ENCODE measurements around the gene ERGIC1.

The ERGIC1 gene

GRCh38 chr5:172825610-172826204 is 8.3 kb upstream of the ERGIC1 start:
- intact Hi-C loops (cut with DNase I): no loop called here
- DNase-seq: no peak

GRCh38 chr5:172827841-172828240 is 6.2 kb upstream of the ERGIC1 start:
- intact Hi-C loops (cut with DNase I): no loop called here

GRCh38 chr5:172828911-172829431 is 5.1 kb upstream of the ERGIC1 start:
- no peak for DNase-seq
- intact Hi-C loops (cut with DNase I): no loop called here

More at GRCh38 chr5:172827841-172828240, 6.2 kb upstream of the ERGIC1 start:
- no peak for DNase-seq

GRCh38 chr5:172830275-172830799 is 3.7 kb upstream of the ERGIC1 start:
- no peak for DNase-seq
- intact Hi-C loops (cut with DNase I): loop anchor here (5.0 kb wide), 1 partner anchor 58 kb away; the partner anchor contains the start of gene DUSP1

GRCh38 chr5:172830876-172831662 is 3.0 kb upstream of the ERGIC1 start:
- intact Hi-C loops (cut with DNase I): loop anchor here (5.0 kb wide), 1 partner anchor 59 kb away; the partner anchor contains the start of gene DUSP1
- DNase-seq: no peak

- intact Hi-C loops (cut with DNase I): loop anchor here (5.0 kb wide), 1 partner anchor 60 kb away; the partner anchor contains the start of gene DUSP1
- DNase-seq: no peak
Observed at GRCh38 chr5:172832383-172833315, 1.4 kb upstream of the ERGIC1 start.

- intact Hi-C loops (cut with DNase I): loop anchor here (5.0 kb wide), 1 partner anchor 61 kb away; the partner anchor contains the start of gene DUSP1
- no peak for DNase-seq
Observed at GRCh38 chr5:172833372-172833685, 722 bp upstream of the ERGIC1 start.

GRCh38 chr5:172834415-172835289 is 601 bp downstream of the ERGIC1 start:
- DNase-seq: peak in 5 of 10 donors; percentile 19 to 88 (median 29)
- intact Hi-C loops (cut with DNase I): loop anchor here (5.0 kb wide), 1 partner anchor 62 kb away; the partner anchor contains the start of gene DUSP1

DNA sequence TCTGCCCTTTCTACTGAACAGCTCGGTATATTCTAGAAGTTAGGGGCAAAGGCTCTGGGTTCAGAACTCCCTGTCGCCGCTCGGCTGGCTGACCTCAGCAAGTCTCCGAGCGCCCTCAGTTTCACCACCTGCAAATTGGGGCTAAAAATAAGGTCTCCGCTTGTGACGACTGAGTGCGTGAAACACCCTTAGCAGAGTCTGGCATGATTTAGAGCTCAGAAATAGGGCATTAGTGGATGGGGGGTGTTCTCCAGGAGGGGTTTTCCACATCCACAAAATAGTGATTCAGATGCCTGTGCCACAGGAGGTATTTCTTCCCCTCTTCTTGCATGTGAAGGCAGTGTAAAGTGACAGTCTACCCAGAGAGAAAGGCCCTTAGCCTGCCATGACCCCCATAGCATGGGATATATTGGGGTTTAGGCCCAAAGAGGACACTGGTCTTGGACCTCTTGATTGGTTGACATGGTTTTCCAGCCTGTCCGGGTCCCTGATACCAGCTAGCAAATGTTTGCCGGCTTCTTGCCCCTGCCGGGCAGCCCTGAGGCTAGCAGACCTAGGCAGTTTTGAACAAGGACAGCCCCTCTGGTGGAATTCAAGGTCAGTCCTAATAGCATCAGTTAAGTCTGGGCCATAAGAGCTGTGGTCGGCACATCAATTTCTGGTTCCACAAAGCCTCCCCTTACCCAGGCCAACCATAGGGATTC is 1.4 kb downstream of the ERGIC1 start:
- no peak for DNase-seq
- intact Hi-C loops (cut with DNase I): no loop called here

DNA sequence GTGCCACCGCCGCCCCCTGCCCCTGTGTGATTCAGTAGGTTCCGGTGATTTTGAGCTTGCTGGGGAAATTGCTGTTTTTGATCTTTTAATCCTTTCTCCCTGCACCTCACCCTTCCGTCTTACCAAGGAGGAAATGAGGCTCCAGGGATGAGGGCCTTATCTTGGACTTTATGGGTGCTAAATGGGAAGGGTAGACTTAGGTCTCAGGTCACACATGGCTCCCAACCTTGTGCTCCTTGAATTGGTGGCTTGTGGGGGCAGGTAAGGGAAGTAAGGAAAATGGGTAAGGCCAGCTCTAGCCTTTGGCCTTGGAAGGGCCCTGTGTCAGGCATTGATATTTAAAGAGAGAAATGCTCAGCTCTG is 1.9 kb downstream of the ERGIC1 start:
- intact Hi-C loops (cut with DNase I): no loop called here
- no peak for DNase-seq

DNA sequence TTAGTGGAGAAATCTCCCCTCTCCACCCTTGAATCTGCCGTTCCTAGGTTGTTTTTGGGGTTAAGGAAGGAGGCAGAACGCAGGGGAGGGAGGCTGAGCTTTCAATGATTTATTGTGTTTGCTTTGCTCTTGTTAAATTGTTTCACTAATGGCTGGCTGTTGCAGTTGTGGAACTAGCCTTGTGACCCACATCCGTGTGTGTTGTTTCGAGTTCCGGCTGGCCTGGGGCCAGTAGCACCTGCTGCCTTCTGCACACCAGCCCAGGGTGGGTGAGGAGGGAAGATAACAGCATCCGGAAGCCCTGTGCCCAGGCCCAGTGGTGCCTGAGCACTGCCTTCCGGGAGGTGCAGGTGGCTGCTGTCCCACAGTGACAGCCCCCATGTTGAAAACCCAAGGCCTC is 3.6 kb downstream of the ERGIC1 start:
- peak in 5 of 10 donors; percentile 25 to 88 (median 31) for DNase-seq
- intact Hi-C loops (cut with DNase I): no loop called here

DNA sequence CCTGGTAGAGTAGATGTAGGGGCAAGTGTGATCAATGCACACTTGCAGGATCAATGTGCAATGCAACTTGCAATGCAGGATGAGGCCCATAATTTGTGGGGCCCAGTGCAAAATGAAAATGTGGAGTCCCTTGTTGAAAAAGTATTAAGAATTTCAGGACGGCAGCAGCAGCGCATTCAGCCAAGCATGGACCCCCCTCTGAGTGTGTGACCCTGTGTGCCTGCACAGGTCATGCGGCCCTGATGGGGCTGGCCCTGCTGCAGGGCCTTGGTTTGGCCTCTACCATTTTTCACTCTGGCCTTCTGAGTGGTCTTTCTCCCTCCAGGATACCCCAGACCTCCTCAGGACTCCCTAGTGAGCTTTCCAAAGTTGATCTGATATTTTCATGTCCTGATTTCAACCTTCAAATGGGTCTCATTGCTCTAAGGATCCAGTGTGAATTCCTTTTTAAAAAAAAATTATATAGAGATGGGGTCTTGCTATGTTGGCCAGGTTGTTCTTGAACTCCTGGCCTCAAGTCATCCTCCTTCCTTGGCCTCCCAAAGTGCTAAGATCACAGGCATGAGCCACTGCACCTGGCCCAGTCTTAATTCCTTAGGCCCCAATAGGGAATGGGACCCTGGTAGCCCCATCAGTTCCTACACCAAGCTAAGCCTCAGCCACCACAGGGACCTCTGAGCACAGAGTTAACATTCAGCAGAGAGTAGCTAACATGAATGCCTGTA is 4.3 kb downstream of the ERGIC1 start:
- intact Hi-C loops (cut with DNase I): no loop called here
- no peak for DNase-seq

GRCh38 chr5:172839669-172840431 is 5.8 kb downstream of the ERGIC1 start:
- peak in 1 of 10 donors; percentile 17 for DNase-seq
- intact Hi-C loops (cut with DNase I): no loop called here

DNA sequence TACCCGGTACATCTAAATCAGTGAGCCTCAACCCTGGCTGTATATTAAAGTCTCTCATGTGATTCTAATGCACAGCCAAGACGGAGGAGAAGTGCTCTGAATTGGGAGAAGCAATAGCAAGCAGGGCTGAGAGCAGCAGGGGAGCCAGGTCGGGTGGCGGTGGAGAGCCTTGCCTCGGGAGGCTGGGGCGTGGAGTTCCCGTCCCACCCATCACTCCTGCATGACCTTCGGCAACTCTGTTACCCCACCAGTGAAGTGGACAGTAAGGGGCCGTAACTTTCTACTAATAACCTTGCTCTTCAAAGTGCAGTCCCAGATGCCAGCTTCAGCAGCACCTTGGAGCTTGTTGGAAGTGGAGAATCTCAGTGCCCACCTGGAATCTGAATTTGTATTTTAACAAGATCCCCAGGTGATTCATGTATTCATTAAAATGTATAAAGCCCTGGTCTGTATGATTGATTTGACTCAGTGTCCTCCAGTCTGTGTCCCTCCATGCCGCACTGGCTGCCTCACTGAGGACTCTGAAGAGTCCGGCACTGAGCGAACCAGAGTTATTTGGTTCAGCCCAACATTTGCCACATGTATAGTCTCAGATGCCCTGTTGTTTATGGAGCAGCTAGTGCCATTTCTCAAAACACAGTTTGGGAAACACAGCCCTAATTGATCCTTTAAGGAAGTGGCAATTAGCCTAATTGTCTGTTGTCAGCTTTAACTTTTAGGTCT is 6.5 kb downstream of the ERGIC1 start:
- DNase-seq: no peak
- intact Hi-C loops (cut with DNase I): no loop called here

DNA sequence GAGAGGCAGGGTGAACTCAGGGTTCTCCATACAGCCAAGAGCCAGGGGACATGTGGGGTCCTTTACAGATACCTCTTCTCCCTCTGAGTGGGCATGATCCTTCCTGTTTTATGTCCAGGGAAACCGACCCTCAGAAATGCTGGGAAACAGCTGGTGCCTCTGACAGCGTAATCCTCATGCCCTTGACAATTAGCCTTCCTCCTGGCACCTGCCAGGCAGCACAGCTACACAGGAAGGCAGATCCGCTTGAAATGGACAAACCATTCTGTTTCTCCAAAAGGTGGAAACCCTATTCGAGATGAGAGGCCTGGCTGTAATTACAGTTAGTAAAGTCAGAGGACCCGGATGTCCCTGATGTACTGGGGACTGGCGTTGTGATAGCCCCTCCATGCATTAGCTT is 7.2 kb downstream of the ERGIC1 start:
- intact Hi-C loops (cut with DNase I): no loop called here
- DNase-seq: no peak

DNA sequence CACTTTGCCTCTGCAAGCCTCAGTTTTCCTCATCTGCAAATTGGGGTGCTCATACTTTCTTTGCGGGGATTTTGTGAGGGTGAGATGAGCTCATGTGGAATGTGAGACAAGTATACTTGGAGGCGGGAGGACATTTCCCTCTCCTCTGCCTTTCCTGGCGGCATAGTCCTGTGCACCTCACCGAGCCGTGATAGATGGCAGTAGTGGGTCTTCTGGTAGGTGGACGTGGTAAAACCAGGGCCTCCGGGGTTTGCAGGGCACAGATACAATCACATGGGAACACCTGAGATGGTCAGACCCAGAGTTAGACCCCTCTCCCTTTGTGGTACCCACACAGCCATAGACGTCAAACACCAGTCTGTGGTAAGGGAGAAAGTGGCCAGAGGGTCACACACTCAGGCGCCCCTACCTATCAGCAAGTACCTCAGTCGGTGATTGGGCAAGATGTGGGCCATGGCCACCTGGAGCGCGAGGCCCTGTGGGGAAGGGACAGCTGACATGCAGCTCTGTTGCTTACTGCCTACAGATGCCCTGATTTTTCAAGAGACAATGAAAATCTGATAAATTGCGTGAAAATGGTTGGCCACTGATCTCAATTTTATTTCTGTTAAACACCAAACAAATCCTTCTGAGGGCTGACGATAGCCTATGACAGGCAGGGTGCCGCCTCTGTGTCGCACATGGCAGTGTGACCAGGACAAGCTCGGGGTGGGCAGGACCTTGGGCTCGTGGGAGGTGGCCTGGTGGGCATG is 9.9 kb downstream of the ERGIC1 start:
- intact Hi-C loops (cut with DNase I): no loop called here
- DNase-seq: no peak
